ENCODE data around the gene AKR1A1. TPM values are rescaled to one million over a fixed set of nuclear protein-coding genes. Genes with fewer than 3 reads are reported as not detected.

The AKR1A1 gene
- total and polyA plus RNA-seq, 2 experiments from 2014 or later: 186 to 271 TPM

DNA sequence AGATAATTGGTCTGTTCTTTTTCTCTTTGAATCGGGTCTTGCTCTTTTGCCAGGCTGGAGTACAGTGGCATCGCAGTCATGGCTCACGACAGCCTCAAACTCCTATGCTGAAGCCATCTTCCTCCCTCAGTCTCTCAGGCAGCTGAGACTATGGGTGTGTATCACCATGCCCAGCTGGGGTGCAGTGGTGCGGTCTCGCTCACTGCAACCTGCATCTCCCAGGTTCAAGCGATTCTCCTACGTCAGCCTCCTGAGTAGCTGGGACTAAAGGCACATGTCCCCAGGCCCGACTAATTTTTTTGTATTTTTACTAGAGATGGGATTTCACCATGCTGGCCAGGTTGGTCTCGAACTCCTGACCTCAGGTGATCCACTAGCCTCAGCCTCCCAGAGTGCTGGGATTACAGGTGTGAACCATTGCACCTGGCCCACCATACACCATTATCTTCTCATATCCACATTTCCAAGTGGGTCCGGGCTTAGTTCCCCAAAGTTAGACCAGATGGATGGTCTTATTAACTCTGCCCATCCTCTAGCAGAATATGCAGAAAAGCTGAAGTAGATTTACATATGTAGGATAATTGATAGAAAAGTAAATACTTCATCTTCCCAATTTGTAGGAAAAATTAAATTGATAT lies 60.1 kb downstream of the AKR1A1 start:
- Histone ChIP-seq H4K20me1 (ENCODE audit: insufficient read depth, poor library complexity, severe bottlenecking) (no peaks in the 10 kb centered on the region), H3K4me3 (no peak overlapping the region), H3K36me3 (replicated peaks; ENCODE audit: insufficient read depth, low read depth) (no peaks in the 10 kb centered on the region), H3K4me2 (no peak overlapping the region), H3K27ac (no peak overlapping the region), H3K9me3 (ENCODE audit: low read depth) (no peaks in the 10 kb centered on the region), H3K79me2 (peaks cover 5% of the 10 kb centered on the region), H3K27me3 (no peaks in the 10 kb centered on the region), H3K4me1 (ENCODE audit: insufficient read depth) (no peaks in the 10 kb centered on the region), H2AFZ (no peak overlapping the region), H3K9me2 (replicated peaks; ENCODE audit: insufficient read depth) (no peaks in the 10 kb centered on the region)
- DNase-seq (ENCODE audit: low spot score): no peak
- TF ChIP-seq EZH2phosphoT487 (IDR thresholded peaks at IDR 0.05; ENCODE audit: low read depth, severe bottlenecking, unreplicated experiment) (no peak), EZH2 (IDR thresholded peaks at IDR 0.05; ENCODE audit: borderline replicate concordance) (no peak), CTCF (IDR thresholded peaks at IDR 0.05; ENCODE audit: poor library complexity) (no peak)
- WGBS (ENCODE audit: low lambda C conversion rate, missing lambda C conversion rate): 97% methylated on average over 10 of the region's 10 CpGs

DNA sequence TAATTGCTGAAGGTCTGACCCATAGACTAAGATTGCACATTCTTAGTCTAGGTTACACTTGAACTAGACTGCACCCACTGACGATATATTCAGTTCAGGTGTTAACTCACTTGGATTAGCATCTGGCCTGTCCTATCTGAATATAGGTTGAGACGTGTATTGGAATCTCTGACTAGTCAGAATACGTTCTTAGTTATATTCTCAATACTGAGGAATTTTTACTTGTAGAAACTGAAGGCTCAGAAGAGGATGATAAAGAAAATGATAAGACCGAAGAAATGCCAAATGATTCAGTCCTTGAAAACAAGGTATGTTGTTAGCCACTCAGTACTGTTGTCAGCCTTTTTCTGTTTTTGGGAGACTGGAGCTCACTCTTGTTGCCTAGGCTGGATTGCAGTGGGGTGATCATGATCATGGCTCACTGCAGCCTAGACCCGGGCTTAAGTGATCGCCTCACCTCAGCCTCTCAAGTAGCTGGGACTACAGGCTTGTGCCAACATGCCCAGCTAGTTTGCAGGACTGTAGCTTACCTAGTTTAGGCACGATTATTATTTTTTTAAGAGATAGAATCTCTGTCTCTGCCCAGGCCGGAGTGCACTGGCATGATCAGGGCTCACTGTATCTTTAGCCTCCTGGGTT lies 62.4 kb downstream of the AKR1A1 start:
- Histone ChIP-seq H3K79me2 (peaks cover 3% of the 10 kb centered on the region), H4K20me1 (ENCODE audit: insufficient read depth, poor library complexity, severe bottlenecking) (no peaks in the 10 kb centered on the region), H3K9me3 (ENCODE audit: low read depth) (no peaks in the 10 kb centered on the region), H3K9me2 (replicated peaks; ENCODE audit: insufficient read depth) (no peaks in the 10 kb centered on the region), H3K27me3 (no peaks in the 10 kb centered on the region), H3K27ac (no peak overlapping the region), H3K4me2 (no peak overlapping the region), H3K36me3 (replicated peaks; ENCODE audit: insufficient read depth, low read depth) (no peaks in the 10 kb centered on the region), H2AFZ (no peak overlapping the region), H3K4me3 (no peak overlapping the region), H3K4me1 (ENCODE audit: insufficient read depth) (no peaks in the 10 kb centered on the region)
- TF ChIP-seq CTCF (IDR thresholded peaks at IDR 0.05; ENCODE audit: poor library complexity): no peak
- TF ChIP-seq EZH2 (IDR thresholded peaks at IDR 0.05; ENCODE audit: borderline replicate concordance): no peak
- no peak for TF ChIP-seq EZH2phosphoT487 (IDR thresholded peaks at IDR 0.05; ENCODE audit: low read depth, severe bottlenecking, unreplicated experiment)
- no peak for DNase-seq (ENCODE audit: low spot score)
- WGBS (ENCODE audit: low lambda C conversion rate, missing lambda C conversion rate): 81% methylated on average over 8 of the region's 8 CpGs

DNA sequence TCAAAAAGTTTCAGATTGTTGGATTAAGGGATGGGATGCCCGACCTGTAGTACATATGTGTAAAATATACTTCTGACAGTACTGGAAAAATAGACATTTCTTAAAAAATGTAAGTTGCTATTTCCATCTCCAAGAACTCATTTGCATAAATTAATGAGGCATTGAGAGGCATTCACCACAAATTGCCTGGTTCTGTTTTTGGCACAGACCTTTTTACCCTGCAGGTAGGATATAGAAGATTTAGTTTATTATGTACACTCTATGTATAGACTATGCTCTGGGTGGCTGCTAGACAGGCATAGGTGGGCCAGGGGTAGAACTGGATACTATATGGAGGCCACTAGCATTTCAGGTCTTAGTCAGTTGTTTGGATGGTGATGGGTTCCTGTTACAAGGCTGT lies 65.3 kb downstream of the AKR1A1 start:
- Histone ChIP-seq H3K9me3 (ENCODE audit: low read depth) (no peaks in the 10 kb centered on the region), H4K20me1 (ENCODE audit: insufficient read depth, poor library complexity, severe bottlenecking) (no peaks in the 10 kb centered on the region), H3K4me1 (ENCODE audit: insufficient read depth) (no peaks in the 10 kb centered on the region), H3K4me2 (no peak overlapping the region), H3K79me2 (peaks cover 3% of the 10 kb centered on the region), H2AFZ (no peak overlapping the region), H3K36me3 (replicated peaks; ENCODE audit: insufficient read depth, low read depth) (no peaks in the 10 kb centered on the region), H3K9me2 (replicated peaks; ENCODE audit: insufficient read depth) (no peaks in the 10 kb centered on the region), H3K27ac (no peak overlapping the region), H3K27me3 (no peaks in the 10 kb centered on the region), H3K4me3 (no peak overlapping the region)
- no peak for TF ChIP-seq EZH2 (IDR thresholded peaks at IDR 0.05; ENCODE audit: borderline replicate concordance)
- TF ChIP-seq EZH2phosphoT487 (IDR thresholded peaks at IDR 0.05; ENCODE audit: low read depth, severe bottlenecking, unreplicated experiment): no peak
- TF ChIP-seq CTCF (IDR thresholded peaks at IDR 0.05; ENCODE audit: poor library complexity): no peak
- 94% methylated on average over 1 of the region's 1 CpG for WGBS (ENCODE audit: low lambda C conversion rate, missing lambda C conversion rate)
- no peak for DNase-seq (ENCODE audit: low spot score)

Data from hepatocyte (in vitro differentiated cells).